Uterus (tissue), 4 donors: ENCODE results near the gene SGTA. TPM values are rescaled to one million over a fixed set of nuclear protein-coding genes. Genes with fewer than 3 reads are reported as not detected.
"Not testable (repeated sequence)": the region's sequence is repeated elsewhere in the genome, so short reads cannot be mapped to it uniquely, and the experiment has no call there.

Experiments used
- DNase-seq, 2 donors: peaks; one replicate each; pipeline ENCODE4 v3.0.0-alpha.2; 2019 to 2020
- H3K27ac ChIP-seq, 2 donors: fragments of 200-600 bp; sonication (generic); 1 replicate in 1 of 2; 2 replicates in 1 of 2; pipeline ENCODE4 v1.5.1; 2016 to 2018
- H3K27me3 ChIP-seq, 2 donors: fragments of 200-600 bp; sonication (generic); one replicate each; pipeline ENCODE4 v1.5.1; 2018 to 2019; ENCODE audit warnings: control low read depth in 1 of 2
- H3K36me3 ChIP-seq, 2 donors: fragments of 200-600 bp; sonication (generic); one replicate each; pipeline ENCODE4 v1.5.1; 2019; ENCODE audit warnings: control low read depth in 1 of 2
- H3K4me1 ChIP-seq, 2 donors: fragments of 200-600 bp; sonication (generic); one replicate each; pipeline ENCODE4 v1.5.1; 2018 to 2019; ENCODE audit warnings: control low read depth in 1 of 2
- H3K4me3 ChIP-seq, 2 donors: fragments of 200-600 bp; sonication (generic); 1 replicate in 1 of 2; 2 replicates in 1 of 2; pipeline ENCODE4 v1.5.1; 2018 to 2019; ENCODE audit warnings: mild to moderate bottlenecking in 1 of 2
- H3K9me3 ChIP-seq, 2 donors: fragments of 200-600 bp; sonication (generic); one replicate each; pipeline ENCODE4 v1.5.1; 2019; ENCODE audit warnings: control low read depth in 1 of 2
- CTCF ChIP-seq, 4 experiments: fragments of 200-600 bp in 2 of 4; fragments of 450-650 bp in 2 of 4; sonication (generic) in 2 of 4; IDR thresholded peaks; one replicate each; pipeline ENCODE4 v1.5.1; 2016 to 2019; ENCODE audit warnings: antibody characterized with exemption in 4 of 4, mild to moderate bottlenecking in 2 of 4, moderate library complexity in 1 of 4
- POLR2A ChIP-seq, 2 donors: fragments of 450-650 bp; IDR thresholded peaks; one replicate each; pipeline ENCODE4 v1.6.1; 2016; ENCODE audit warnings: antibody characterized with exemption in 2 of 2, mild to moderate bottlenecking in 1 of 2, moderate library complexity in 1 of 2
- intact Hi-C: fragments of 100-400 bp; cut with DNase I; formaldehyde crosslinking; loops from one replicate; pipeline ENCODE4 v1.15.1; 2023; ENCODE audit warnings: low total_unique reads
- total RNA-seq, 4 donors: library from RNA; depleted of rRNA in 3 of 4; stranded (reverse); fragments of >200 nt in 3 of 4; gene quantifications; one replicate each; pipeline versions ENCODE4 v1.1.0 to v1.2.4, GENCODE V29; 2014 to 2023
- donor health status: DM: yes; HTN: yes; CAD: no.

Gene SGTA
- total RNA-seq, 4 donors from 2014 or later = 9.5 to 50.7 (median 23.6) TPM

- H3K27ac ChIP-seq = no peak overlapping the region
- no peak overlapping the region for H3K4me3 ChIP-seq
- no peaks in the 10 kb centered on the region for H3K27me3 ChIP-seq
- H3K9me3 ChIP-seq = no peaks in the 10 kb centered on the region
- peaks cover 0 to 10% of the 10 kb centered on the region in 2 donors for H3K4me1 ChIP-seq
- no peak for TF ChIP-seq POLR2A (IDR thresholded peaks at IDR 0.05)
- no peak for TF ChIP-seq CTCF (IDR thresholded peaks at IDR 0.05)
- no peaks in the 10 kb centered on the region for H3K36me3 ChIP-seq
- no peak for DNase-seq
- intact Hi-C loops = no loop called here
Observed at GRCh38 chr19:2716275-2716650, 66.8 kb downstream of the SGTA start.

GRCh38 chr19:2715470-2716274 is 67.4 kb downstream of the SGTA start:
- H3K36me3 ChIP-seq = no peaks in the 10 kb centered on the region
- intact Hi-C loops = no loop called here
- H3K27ac ChIP-seq = no peak overlapping the region
- no peak for DNase-seq
- H3K9me3 ChIP-seq = no peaks in the 10 kb centered on the region
- H3K27me3 ChIP-seq = no peaks in the 10 kb centered on the region
- peaks cover 0 to 7% of the 10 kb centered on the region in 2 donors for H3K4me1 ChIP-seq
- TF ChIP-seq CTCF (IDR thresholded peaks at IDR 0.05) (no peak), POLR2A (IDR thresholded peaks at IDR 0.05) (no peak)
- no peak overlapping the region for H3K4me3 ChIP-seq

DNA sequence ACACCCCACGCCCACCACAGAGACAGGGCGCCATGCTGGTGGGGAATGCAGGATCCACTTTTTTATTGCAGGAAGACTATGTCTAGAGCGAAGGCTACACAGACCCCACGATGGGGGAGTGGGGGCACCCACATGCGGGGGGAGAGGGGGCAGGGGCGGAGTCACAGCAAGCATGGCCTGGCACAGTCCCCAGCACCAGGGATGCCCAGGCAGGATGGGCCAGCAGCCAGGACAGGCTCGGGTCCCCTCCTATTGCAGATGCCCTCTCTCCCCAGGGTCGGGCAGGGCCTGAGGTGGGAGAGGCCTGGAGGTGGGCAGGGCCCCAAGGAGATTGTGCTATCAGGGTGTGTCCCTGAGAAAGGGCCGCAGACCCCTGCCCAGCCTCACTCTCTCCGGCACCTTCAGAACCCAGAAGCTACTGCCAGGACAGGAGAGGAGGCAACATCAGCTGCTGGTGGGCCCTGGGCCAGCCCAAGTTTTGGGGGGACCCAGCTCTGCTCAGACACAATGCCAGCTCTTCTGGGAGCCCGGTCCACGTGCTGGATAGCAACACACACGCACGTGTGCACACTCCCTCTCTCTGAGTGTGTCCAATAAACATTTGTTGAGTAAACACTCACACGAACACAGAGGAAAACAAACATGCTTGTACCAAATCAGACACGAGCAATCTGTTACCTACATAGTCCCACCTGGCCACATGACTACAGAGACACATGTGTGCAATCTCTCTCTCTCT is 68.4 kb downstream of the SGTA start:
- TF ChIP-seq POLR2A (IDR thresholded peaks at IDR 0.05) = no peak
- no peak for TF ChIP-seq CTCF (IDR thresholded peaks at IDR 0.05)

GRCh38 chr19:2714102-2714501 is 69.0 kb downstream of the SGTA start:
- H3K27me3 ChIP-seq, H3K36me3 ChIP-seq, H3K4me1 ChIP-seq, intact Hi-C loops, H3K27ac ChIP-seq, DNase-seq, H3K4me3 ChIP-seq, H3K9me3 ChIP-seq: not testable (repeated sequence)

More for the DNA sequence above, 68.4 kb downstream of the SGTA start:
- DNase-seq = no peak
- no peaks in the 10 kb centered on the region for H3K9me3 ChIP-seq
- no peak overlapping the region for H3K4me3 ChIP-seq
- H3K27me3 ChIP-seq = no peaks in the 10 kb centered on the region
- H3K4me1 ChIP-seq = no peaks in the 10 kb centered on the region
- H3K27ac ChIP-seq = no peak overlapping the region
- no peaks in the 10 kb centered on the region for H3K36me3 ChIP-seq
- intact Hi-C loops = no loop called here

DNA sequence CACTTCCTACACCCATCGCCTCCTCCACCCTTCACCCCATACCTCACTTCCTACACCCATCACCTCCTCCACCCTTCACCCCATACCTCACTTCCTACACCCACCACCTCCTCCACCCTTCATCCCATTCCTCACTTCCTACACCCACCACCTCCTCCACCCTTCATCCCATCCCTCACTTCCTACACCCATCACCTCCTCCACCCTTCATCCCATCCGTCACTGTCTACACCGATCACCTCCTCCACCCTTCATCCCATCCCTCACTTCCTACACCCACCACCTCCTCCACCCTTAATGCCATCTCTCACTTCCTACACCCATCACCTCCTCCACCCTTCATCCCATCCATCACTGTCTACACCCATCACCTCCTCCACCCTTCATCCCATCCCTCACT is 69.9 kb downstream of the SGTA start:
- H3K4me3 ChIP-seq, intact Hi-C loops, H3K36me3 ChIP-seq, H3K4me1 ChIP-seq, H3K27ac ChIP-seq, H3K9me3 ChIP-seq, DNase-seq, H3K27me3 ChIP-seq: not testable (repeated sequence)

DNA sequence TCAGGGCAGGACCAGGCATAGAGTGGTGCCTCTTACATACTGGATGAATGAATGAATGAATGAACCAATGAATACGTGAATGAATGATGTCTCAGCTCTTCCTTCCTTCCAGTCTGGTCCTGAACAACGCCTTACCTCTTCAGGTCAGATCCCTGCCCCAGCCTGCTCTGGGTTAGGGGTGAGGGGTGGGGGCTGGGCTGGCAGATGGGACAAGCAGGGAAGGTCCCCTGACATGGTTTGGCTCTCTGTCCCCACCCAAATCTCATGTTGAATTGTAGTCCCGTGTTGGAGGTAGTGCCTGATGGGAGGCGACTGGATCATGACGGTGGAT is 71.2 kb downstream of the SGTA start:
- H3K27me3 ChIP-seq = no peaks in the 10 kb centered on the region
- intact Hi-C loops = no loop called here
- no peaks in the 10 kb centered on the region for H3K4me1 ChIP-seq
- TF ChIP-seq CTCF (IDR thresholded peaks at IDR 0.05) (no peak), POLR2A (IDR thresholded peaks at IDR 0.05) (no peak)
- no peak for DNase-seq
- no peaks in the 10 kb centered on the region for H3K9me3 ChIP-seq
- H3K36me3 ChIP-seq = no peaks in the 10 kb centered on the region
- no peak overlapping the region for H3K27ac ChIP-seq
- no peak overlapping the region for H3K4me3 ChIP-seq
